ENCODE data around the gene NR1D1. TPM values are rescaled to one million over a fixed set of nuclear protein-coding genes. Genes with fewer than 3 reads are reported as not detected.

The NR1D1 gene
- total and polyA plus RNA-seq, 2 of the 8 experiments (the other 6 are each of a cell fraction or from before 2014, with no cell fraction given): 1.5 to 4.6 TPM

- WGBS, 2 experiments (ENCODE audit: extremely low coverage in 1 of 2, insufficient coverage in 1 of 2, insufficient read length in 1 of 2, insufficient replicate concordance in 2 of 2, low coverage in 1 of 2, low lambda C conversion rate in 2 of 2, missing lambda C conversion rate in 1 of 2): 82% methylated on average over 15 of the region's 16 CpGs; no CpG with 5 or more reads in 1 of the 2 experiments
- Histone ChIP-seq H3K36me3 (ENCODE audit: control insufficient read depth in 2 of 4, insufficient read depth in 4 of 4, low read length in 3 of 4) (no peaks in the 10 kb centered on the region), H3K23me2 (ENCODE audit: low read depth, low read length) (peaks cover 4% of the 10 kb centered on the region), H4K20me1 (replicated peaks in 1 of 2; ENCODE audit: control insufficient read depth in 1 of 2, insufficient read depth in 2 of 2, low read length in 2 of 2) (no peaks in the 10 kb centered on the region), H3K14ac (ENCODE audit: insufficient read length) (no peak overlapping the region), H2BK120ac (replicated peaks; ENCODE audit: low read depth, low read length) (no peak overlapping the region), H3K4me1 (replicated peaks in 1 of 4; ENCODE audit: control insufficient read depth in 3 of 4, insufficient read depth in 4 of 4, low read length in 3 of 4) (peaks cover 22 to 55% (median 45%) of the 10 kb centered on the region in 4 experiments), H2BK12ac (ENCODE audit: low read depth, low read length) (peak overlapping the region; percentile 53; the same call in 1 of the 2 replicates), H3K4me3 (ENCODE audit: extremely low read depth in 1 of 4, insufficient read depth in 2 of 4, low read depth in 3 of 4, low read length in 4 of 4) (peak overlapping the region in 1 of 4 experiments; percentile 29; a peak in 1 of 8 replicates), H3K9me3 (ENCODE audit: insufficient read depth in 2 of 2, low read depth in 1 of 2, low read length in 1 of 2) (no peaks in the 10 kb centered on the region), H4K91ac (replicated peaks; ENCODE audit: insufficient read length, low read length) (peak overlapping the region; percentile 26), H3K27ac (ENCODE audit: low read depth, low read length) (no peak overlapping the region), H4K5ac (ENCODE audit: insufficient read length, low read depth, low read length) (no peak overlapping the region), H3K23ac (ENCODE audit: insufficient read length) (no peak overlapping the region), H3K18ac (ENCODE audit: extremely low read depth, low read length) (no peak overlapping the region), H4K8ac (ENCODE audit: extremely low read depth, insufficient read depth, low read length) (peak overlapping the region; percentile 16; the same call in 1 of the 2 replicates), H3K27me3 (replicated peaks in 1 of 4; ENCODE audit: control insufficient read depth in 3 of 4, extremely low read depth in 1 of 4, insufficient read depth in 3 of 4, low read length in 3 of 4) (no peaks in the 10 kb centered on the region), H3K4me2 (ENCODE audit: insufficient read depth in 1 of 2, low read depth in 2 of 2, low read length in 2 of 2) (peak overlapping the region; percentile 35 to 75; a peak in 2 of 4 replicates), H2BK5ac (ENCODE audit: low read depth, low read length) (peak overlapping the region; percentile 60; the same call in 1 of the 2 replicates), H2AK5ac (ENCODE audit: low read depth, low read length) (peak overlapping the region; percentile 2; the same call in 1 of the 2 replicates), H2BK15ac (ENCODE audit: low read length) (peak overlapping the region; percentile 46; the same call in 1 of the 2 replicates), H3K79me2 (ENCODE audit: control insufficient read depth in 1 of 2, insufficient read depth in 2 of 2, low read length in 2 of 2) (no peaks in the 10 kb centered on the region), H3K56ac (replicated peaks; ENCODE audit: insufficient read length, low read depth, low read length) (no peak overlapping the region), H2BK20ac (ENCODE audit: low read length) (peak overlapping the region; percentile 61; the same call in 1 of the 2 replicates), H3K4ac (replicated peaks; ENCODE audit: insufficient read length, low read depth, low read length) (peak overlapping the region; percentile 72), H3K79me1 (ENCODE audit: low read depth, low read length) (peaks cover 7% of the 10 kb centered on the region; the same call in 1 of the 2 replicates), H2AFZ (ENCODE audit: low read length) (no peak overlapping the region), H3K9ac (replicated peaks in 1 of 4; ENCODE audit: extremely low read depth in 1 of 4, low read depth in 3 of 4, low read length in 3 of 4) (no peak overlapping the region)
- FAIRE-seq: no peak
- TF ChIP-seq RFX5 (IDR thresholded peaks at IDR 0.05; ENCODE audit: borderline replicate concordance, low read depth, low read length) (no peak), CHD2 (IDR thresholded peaks at IDR 0.05; ENCODE audit: low read length) (no peak), KDM1A (IDR thresholded peaks at IDR 0.05; ENCODE audit: borderline replicate concordance, low read length) (no peak), ATF2 (IDR thresholded peaks at IDR 0.05; ENCODE audit: low read length) (no peak), TAF7 (optimal IDR thresholded peaks at IDR 0.05; ENCODE audit: borderline replicate concordance, low read depth, low read length) (no peak), EGR1 (IDR thresholded peaks at IDR 0.05; ENCODE audit: borderline replicate concordance, low read depth, low read length) (no peak)
- ChIA-PET CTCF (ENCODE audit: partially characterized antibody) (interaction anchor here (1.1 to 38.4 kb wide), 8 partner anchors 10 to 58 kb away, joined by 3 to 876 read pairs (median 49); partner anchors contain the start of genes CSF3, MED24 and THRA), POLR2A (ENCODE audit: partially characterized antibody) (interaction anchor here (0.7 to 6.7 kb wide), 10 partner anchors 8 to 52 kb away, joined by 3 to 64 read pairs (median 4); partner anchors contain the start of genes MED24 and THRA)
- peak in 1 of 2 experiments; percentile 62 for DNase-seq (ENCODE audit: low read depth in 1 of 2, low spot score in 2 of 2)
Measured at GRCh38 chr17:40071313-40072039, 28.9 kb downstream of the NR1D1 start.

Measured in H1 (cell line).